ENCODE results near the gene CNNM4.

DNA sequence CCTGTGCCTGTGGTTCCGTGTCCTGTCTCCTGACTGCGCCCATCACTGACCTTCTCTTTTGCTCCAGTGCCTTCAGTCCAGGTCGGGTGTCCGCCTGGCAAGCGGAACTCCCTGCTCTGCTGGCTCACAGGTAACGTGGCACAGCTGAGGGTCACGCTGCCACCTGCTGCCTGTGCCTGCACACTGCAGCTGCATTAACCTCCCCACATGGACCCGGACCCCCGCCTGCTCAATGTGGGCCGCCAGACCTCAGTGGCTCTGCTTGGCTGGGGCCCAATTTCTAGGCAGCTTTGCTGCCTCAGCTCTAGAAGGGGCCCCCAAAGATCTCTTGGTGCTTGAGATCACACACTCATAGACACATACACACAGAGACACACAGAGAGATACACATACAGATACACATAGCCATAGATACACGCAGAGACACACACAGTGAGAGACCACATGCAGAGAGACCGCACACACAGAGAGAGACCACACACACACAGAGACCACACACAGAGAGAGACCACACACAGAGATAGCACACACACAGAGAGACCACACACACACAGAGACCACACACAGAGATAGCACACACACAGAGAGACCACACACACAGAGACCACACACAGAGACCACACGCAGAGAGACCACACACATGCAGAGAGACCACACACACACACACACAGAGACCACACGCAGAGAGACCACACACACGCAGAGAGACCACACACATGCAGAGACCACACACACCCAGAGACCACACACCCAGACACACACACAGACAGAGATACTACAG, 40.5 kb downstream of the CNNM4 start:
- no peak for TF ChIP-seq MAX (CRISPR knock-in tag; IDR thresholded peaks at IDR 0.05)
- TF ChIP-seq CTCF (IDR thresholded peaks at IDR 0.05) = peak; percentile 79
- no peak for TF ChIP-seq NFYB (CRISPR knock-in tag; conservative IDR thresholded peaks at IDR 0.05; ENCODE audit: low read depth)
- no peak for TF ChIP-seq KAT7 (CRISPR knock-in tag; IDR thresholded peaks at IDR 0.05; ENCODE audit: borderline replicate concordance)
- no peak for TF ChIP-seq FOXJ3 (CRISPR knock-in tag; IDR thresholded peaks at IDR 0.05; ENCODE audit: borderline replicate concordance)

Data from WTC11 (cell line).